GM12878 (cell line): Measurements from ENCODE around the gene BCAN. TPM values are rescaled to one million over a fixed set of nuclear protein-coding genes. Genes with fewer than 3 reads are reported as not detected.

Source experiments
- ATAC-seq: fragments of 200-7000 bp; cut with Tn5 transposase; 3 replicates; pipeline ENCODE4 v1.9.1; 2020; ENCODE audit warnings: mild to moderate bottlenecking, moderate library complexity
- BruUV-seq: library from RNA; stranded (reverse); fragments of 400-500 nt; replicated peaks from 2 replicates; lab custom pipeline; 2021; lab: Mats Ljungman, UMichigan
- CTCF ChIA-PET: fragments of 300-600 bp; sonication (Branson Sonifier 250); formaldehyde crosslinking; extraction: SDS; loops from one replicate; lab custom pipeline; 2021; ENCODE audit warnings: inconsistent platforms; lab: Yijun Ruan, JAX
- POLR2A ChIA-PET: fragments of 350-600 bp; formaldehyde crosslinking; extraction: SDS; loops from one replicate; lab custom pipeline; 2021; ENCODE audit warnings: inconsistent platforms; lab: Charles Lee
- RAD21 ChIA-PET: fragments of 300-600 bp; sonication (Branson Sonifier 250); formaldehyde crosslinking; loops from one replicate; lab custom pipeline; 2023; ENCODE audit warnings: antibody characterized with exemption; ENCODE audit not compliant: unreplicated experiment; lab: Charles Lee
- SMC1A ChIA-PET: fragments of 300-600 bp; sonication (Branson Sonifier 250); formaldehyde crosslinking; loops from one replicate; lab custom pipeline; 2023; ENCODE audit not compliant: unreplicated experiment, uncharacterized antibody; lab: Charles Lee
- DNase-seq: peaks from one replicate; pipeline ENCODE4 v3.0.0-alpha.2; 2011; ENCODE audit warnings: low read depth, low spot score
- FAIRE-seq: peaks from 3 replicates; lab custom pipeline; 2011; peaks lifted over from hg19 to GRCh38; lab: Jason Lieb, UNC
- H2AFZ ChIP-seq: 2 replicates; pipeline ENCODE4 v1.6.0; 2011; ENCODE audit warnings: low read depth, low read length, control low read depth; ENCODE audit not compliant: control insufficient read depth
- H3K27ac ChIP-seq: 2 replicates; pipeline ENCODE4 v1.5.1; 2011; ENCODE audit warnings: control low read depth; ENCODE audit not compliant: control insufficient read depth, insufficient read depth
- H3K27me3 ChIP-seq, 2 experiments: replicated peaks in 1 of 2; 2 replicates each; pipeline versions ENCODE4 v1.6.0 to v1.6.1; 2011; ENCODE audit warnings: low read length in 1 of 2; ENCODE audit not compliant: control insufficient read depth in 2 of 2, insufficient read depth in 2 of 2
- H3K36me3 ChIP-seq, 2 experiments: 2 replicates each; pipeline ENCODE4 v1.5.1; 2011; ENCODE audit warnings: low read length in 1 of 2; ENCODE audit not compliant: control insufficient read depth in 2 of 2, insufficient read depth in 2 of 2
- H3K4me1 ChIP-seq: 2 replicates; pipeline ENCODE4 v1.6.1; 2011; ENCODE audit warnings: mild to moderate bottlenecking, low read length, moderate library complexity, mixed read lengths; ENCODE audit not compliant: control insufficient read depth, insufficient read depth
- H3K4me2 ChIP-seq: 2 replicates; pipeline ENCODE4 v1.6.0; 2011; ENCODE audit warnings: control low read depth; ENCODE audit not compliant: control insufficient read depth, insufficient read depth
- H3K4me3 ChIP-seq: fragments of 200-600 bp; sonication (generic); 2 replicates; pipeline ENCODE4 v1.5.1; 2016
- H3K79me2 ChIP-seq: 2 replicates; pipeline ENCODE4 v1.6.0; 2011; ENCODE audit warnings: low read length; ENCODE audit not compliant: control insufficient read depth, insufficient read depth
- H3K9ac ChIP-seq: 2 replicates; pipeline ENCODE4 v1.8.0; 2011; ENCODE audit warnings: low read length, control low read depth, mixed read lengths; ENCODE audit not compliant: control insufficient read depth, insufficient read depth
- H3K9me3 ChIP-seq: replicated peaks from 3 replicates; pipeline ENCODE4 v1.5.1; 2011; ENCODE audit warnings: mild to moderate bottlenecking, low read length; ENCODE audit not compliant: control insufficient read depth, insufficient read depth
- H4K20me1 ChIP-seq: 2 replicates; pipeline ENCODE4 v1.6.0; 2011; ENCODE audit not compliant: control insufficient read depth, insufficient read depth
- ASH2L ChIP-seq: fragments of 300-600, 200-600 bp; sonication (generic); IDR thresholded peaks from 2 replicates; pipeline ENCODE4 v1.6.1; 2017; ENCODE audit warnings: low read depth, mild to moderate bottlenecking, borderline replicate concordance
- ATF3 ChIP-seq: IDR thresholded peaks from 2 replicates; pipeline ENCODE4 v1.6.1; 2011; ENCODE audit warnings: low read depth, mild to moderate bottlenecking, low read length, moderate library complexity, borderline replicate concordance; ENCODE audit errors: extremely low read depth
- BACH1 ChIP-seq: fragments of 450-650 bp; IDR thresholded peaks from 2 replicates; pipeline ENCODE4 v1.6.1; 2017; ENCODE audit warnings: mild to moderate bottlenecking, borderline replicate concordance
- BCLAF1 ChIP-seq: fragments of 450-650 bp; IDR thresholded peaks from 2 replicates; pipeline ENCODE4 v1.6.1; 2017; ENCODE audit warnings: antibody characterized with exemption, mild to moderate bottlenecking, moderate library complexity
- CHD2 ChIP-seq: IDR thresholded peaks from 2 replicates; pipeline ENCODE4 v1.6.1; 2011; ENCODE audit warnings: low read depth, low read length, improper control_type of control experiment, borderline replicate concordance
- CHD4 ChIP-seq: fragments of 200-600 bp; sonication (generic); IDR thresholded peaks from 2 replicates; pipeline ENCODE4 v1.6.1; 2016; ENCODE audit warnings: mild to moderate bottlenecking
- EP300 ChIP-seq, 2 experiments: fragments of 150-350 bp in 1 of 2; IDR thresholded peaks; 2 replicates each; pipeline ENCODE4 v1.6.1; 2011 to 2012; ENCODE audit warnings: low read depth in 2 of 2, low read length in 2 of 2, borderline replicate concordance in 1 of 2, improper control_type of control experiment in 1 of 2, inconsistent platforms in 1 of 2; ENCODE audit not compliant: control insufficient read depth in 1 of 2
- FOXM1 ChIP-seq: IDR thresholded peaks from 2 replicates; pipeline ENCODE4 v1.6.1; 2012; ENCODE audit warnings: low read depth, mild to moderate bottlenecking, inconsistent platforms, low read length, moderate library complexity
- HDGF ChIP-seq: fragments of 450-650 bp; IDR thresholded peaks from 2 replicates; pipeline ENCODE4 v1.6.1; 2016; ENCODE audit warnings: antibody characterized with exemption
- MYB ChIP-seq: fragments of 150-350 bp; IDR thresholded peaks from 2 replicates; pipeline ENCODE4 v1.6.1; 2014; ENCODE audit warnings: mild to moderate bottlenecking, low read depth, low read length, borderline replicate concordance
- NFXL1 ChIP-seq: fragments of 450-650 bp; IDR thresholded peaks from 2 replicates; pipeline ENCODE4 v1.6.1; 2017; ENCODE audit warnings: antibody characterized with exemption, mild to moderate bottlenecking, borderline replicate concordance
- ZNF207 ChIP-seq: fragments of 450-650 bp; IDR thresholded peaks from 2 replicates; pipeline ENCODE4 v1.6.1; 2014; ENCODE audit warnings: antibody characterized with exemption, mild to moderate bottlenecking, borderline replicate concordance
- WGBS: methylation state at CpG from one replicate; pipeline ENCODE4 v1.1.6; 2016; ENCODE audit warnings: low lambda C conversion rate; ENCODE audit not compliant: insufficient replicate concordance, insufficient coverage; ENCODE audit errors: missing lambda C conversion rate; 5-methylcytosine and 5-hydroxymethylcytosine counted together
- in situ Hi-C: fragments of 300-500 bp; cut with MboI; formaldehyde crosslinking; loops from 9 replicates; pipeline ENCODE4 v1.14.3; 2018; ENCODE audit warnings: mixed read lengths
- intact Hi-C: fragments of 100-400 bp; cut with micrococcal nuclease; formaldehyde crosslinking; loops from one replicate; pipeline ENCODE4 v1.14.2; 2022; ENCODE audit not compliant: unreplicated experiment
- polyA plus RNA-seq, 11 experiments: library from polyadenylated mRNA; depleted of rRNA in 4 of 11; unstranded in 6 of 11; stranded (reverse) in 5 of 11; fragments of >200 nt; fragmentation: Nextera tagmentation in 4 of 11; fragmentation: Illumina TruSeq in 1 of 11; extraction: Ambion mirVana in 4 of 11; extraction: Trizol in 1 of 11; gene quantifications; 1 replicate in 1 of 11; 2 replicates in 10 of 11; pipeline versions ENCODE4 v1.2.1 to v1.2.3, GENCODE V29; 2011 to 2016; ENCODE audit warnings: inconsistent platforms in 2 of 11, missing spikeins in 2 of 11, low read depth in 1 of 11
- total RNA-seq, 4 experiments: library from RNA; depleted of rRNA in 3 of 4; stranded (reverse); fragments of >200 nt in 3 of 4; fragmentation: Illumina TruSeq in 1 of 4; extraction: Trizol in 1 of 4; gene quantifications; 2 replicates each; pipeline versions ENCODE4 v1.2.1 to v1.2.3, GENCODE V29; 2013 to 2021
- TF ChIP-seq, protein P1 (sequence below): IDR thresholded peaks from 2 replicates; pipeline ENCODE4 v1.6.1; 2011; ENCODE audit warnings: low read depth, low read length, improper control_type of control experiment, borderline replicate concordance
- TF ChIP-seq, protein P2 (sequence below): fragments of 450-650 bp; IDR thresholded peaks from 2 replicates; pipeline ENCODE4 v1.6.1; 2017; ENCODE audit warnings: mild to moderate bottlenecking, moderate library complexity

The BCAN gene
- total and polyA plus RNA-seq, 10 of the 15 experiments (the other 5 are each of a cell fraction or from before 2014, with no cell fraction given), result 0.05 to 1.3 (median 0.18) TPM; not detected in 1

GRCh38 chr1:156700736-156701531 lies 59.0 kb downstream of the BCAN start:
- RAD21 ChIA-PET, result interaction anchor here (0.7 to 1.5 kb wide), 2 partner anchors 12 to 71 kb away, joined by 3 to 8 read pairs; no protein-coding TSS in a partner anchor
- SMC1A ChIA-PET, result interaction anchor here (2.2 kb wide), 1 partner anchor 11 kb away, joined by 8 read pairs; no protein-coding TSS in a partner anchor
- intact Hi-C loops, result no loop called here
- no peak overlapping the region for H3K9ac ChIP-seq
- POLR2A ChIA-PET, result interaction anchor here (0.7 kb wide), 2 partner anchors 10 to 28 kb away, joined by 3 to 5 read pairs; no protein-coding TSS in a partner anchor
- H3K27me3 ChIP-seq, result peaks cover 8 to 15% of the 10 kb centered on the region in 2 experiments
- H4K20me1 ChIP-seq, result no peaks in the 10 kb centered on the region; the same call in 1 of the 2 replicates
- BruUV-seq, result no TSS peak
- H3K9me3 ChIP-seq, result no peaks in the 10 kb centered on the region
- 70% methylated on average over 8 of the region's 8 CpGs for WGBS
- H3K4me2 ChIP-seq, result no peak overlapping the region
- H3K79me2 ChIP-seq, result no peaks in the 10 kb centered on the region
- no peak for DNase-seq
- H3K4me1 ChIP-seq, result peaks cover 4% of the 10 kb centered on the region
- FAIRE-seq, result no peak
- H2AFZ ChIP-seq, result no peak overlapping the region
- no peak overlapping the region for H3K27ac ChIP-seq
- no peak overlapping the region for H3K4me3 ChIP-seq
- ATAC-seq, result no peak
- CTCF ChIA-PET, result interaction anchor here (0.7 to 9.5 kb wide), 4 partner anchors 13 to 73 kb away, joined by 3 to 157 read pairs (median 8); no protein-coding TSS in a partner anchor
- no peaks in the 10 kb centered on the region for H3K36me3 ChIP-seq
- in situ Hi-C loops, result no loop called here
- TF ChIP-seq FOXM1, result no peak
- TF ChIP-seq EP300 (IDR thresholded peaks at IDR 0.05; ENCODE audit: borderline replicate concordance in 1 of 2, control insufficient read depth in 1 of 2, low read depth in 2 of 2, low read length in 2 of 2), result no peak
- no peak for TF ChIP-seq BACH1
- TF ChIP-seq ZNF207, result no peak
- TF ChIP-seq BCLAF1, result no peak
- no peak for TF ChIP-seq ATF3
- no peak for TF ChIP-seq MYB
- no peak for TF ChIP-seq CHD2
- TF ChIP-seq HDGF, result no peak
- TF ChIP-seq, protein P1, sequence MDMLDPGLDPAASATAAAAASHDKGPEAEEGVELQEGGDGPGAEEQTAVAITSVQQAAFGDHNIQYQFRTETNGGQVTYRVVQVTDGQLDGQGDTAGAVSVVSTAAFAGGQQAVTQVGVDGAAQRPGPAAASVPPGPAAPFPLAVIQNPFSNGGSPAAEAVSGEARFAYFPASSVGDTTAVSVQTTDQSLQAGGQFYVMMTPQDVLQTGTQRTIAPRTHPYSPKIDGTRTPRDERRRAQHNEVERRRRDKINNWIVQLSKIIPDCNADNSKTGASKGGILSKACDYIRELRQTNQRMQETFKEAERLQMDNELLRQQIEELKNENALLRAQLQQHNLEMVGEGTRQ, result no peak
- TF ChIP-seq CHD4, result no peak
- TF ChIP-seq NFXL1, result no peak
- TF ChIP-seq, protein P2, sequence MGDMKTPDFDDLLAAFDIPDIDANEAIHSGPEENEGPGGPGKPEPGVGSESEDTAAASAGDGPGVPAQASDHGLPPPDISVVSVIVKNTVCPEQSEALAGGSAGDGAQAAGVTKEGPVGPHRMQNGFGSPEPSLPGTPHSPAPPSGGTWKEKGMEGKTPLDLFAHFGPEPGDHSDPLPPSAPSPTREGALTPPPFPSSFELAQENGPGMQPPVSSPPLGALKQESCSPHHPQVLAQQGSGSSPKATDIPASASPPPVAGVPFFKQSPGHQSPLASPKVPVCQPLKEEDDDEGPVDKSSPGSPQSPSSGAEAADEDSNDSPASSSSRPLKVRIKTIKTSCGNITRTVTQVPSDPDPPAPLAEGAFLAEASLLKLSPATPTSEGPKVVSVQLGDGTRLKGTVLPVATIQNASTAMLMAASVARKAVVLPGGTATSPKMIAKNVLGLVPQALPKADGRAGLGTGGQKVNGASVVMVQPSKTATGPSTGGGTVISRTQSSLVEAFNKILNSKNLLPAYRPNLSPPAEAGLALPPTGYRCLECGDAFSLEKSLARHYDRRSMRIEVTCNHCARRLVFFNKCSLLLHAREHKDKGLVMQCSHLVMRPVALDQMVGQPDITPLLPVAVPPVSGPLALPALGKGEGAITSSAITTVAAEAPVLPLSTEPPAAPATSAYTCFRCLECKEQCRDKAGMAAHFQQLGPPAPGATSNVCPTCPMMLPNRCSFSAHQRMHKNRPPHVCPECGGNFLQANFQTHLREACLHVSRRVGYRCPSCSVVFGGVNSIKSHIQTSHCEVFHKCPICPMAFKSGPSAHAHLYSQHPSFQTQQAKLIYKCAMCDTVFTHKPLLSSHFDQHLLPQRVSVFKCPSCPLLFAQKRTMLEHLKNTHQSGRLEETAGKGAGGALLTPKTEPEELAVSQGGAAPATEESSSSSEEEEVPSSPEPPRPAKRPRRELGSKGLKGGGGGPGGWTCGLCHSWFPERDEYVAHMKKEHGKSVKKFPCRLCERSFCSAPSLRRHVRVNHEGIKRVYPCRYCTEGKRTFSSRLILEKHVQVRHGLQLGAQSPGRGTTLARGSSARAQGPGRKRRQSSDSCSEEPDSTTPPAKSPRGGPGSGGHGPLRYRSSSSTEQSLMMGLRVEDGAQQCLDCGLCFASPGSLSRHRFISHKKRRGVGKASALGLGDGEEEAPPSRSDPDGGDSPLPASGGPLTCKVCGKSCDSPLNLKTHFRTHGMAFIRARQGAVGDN, result no peak
- TF ChIP-seq ASH2L, result no peak
